Measurements from ENCODE around the gene EHMT1. TPM values are rescaled to one million over a fixed set of nuclear protein-coding genes. Genes with fewer than 3 reads are reported as not detected.
A peak's percentile ranks its signal among the peaks of the same experiment; 100 is the strongest.

Gene EHMT1
- total and polyA plus RNA-seq, 4 experiments from 2014 or later, result 6.7 to 118 (median 67.5) TPM

GRCh38 chr9:137603879-137604278, 14.9 kb upstream of the EHMT1 start:
- H3K4me1 ChIP-seq (ENCODE audit: insufficient read depth, low read length), result peaks cover 15% of the 10 kb centered on the region
- no peak overlapping the region for H3K27ac ChIP-seq (ENCODE audit: low read depth, low read length)
- no peaks in the 10 kb centered on the region for H3K27me3 Mint-ChIP-seq
- H3K36me3 Mint-ChIP-seq, result no peaks in the 10 kb centered on the region
- no peak for DNase-seq
- H3K4me1 Mint-ChIP-seq, result peaks cover 7 to 30% (median 20%) of the 10 kb centered on the region in 4 donors
- H3K4me3 ChIP-seq (ENCODE audit: low read length in 2 of 2), result no peak overlapping the region
- CTCF ChIA-PET (ENCODE audit: partially characterized antibody), result no interaction called here
- intact Hi-C loops (cut with micrococcal nuclease), result no loop called here
- H3K4me3 Mint-ChIP-seq, result peak overlapping the region; percentile 31 to 71 (median 66)
- no peaks in the 10 kb centered on the region for H3K36me3 ChIP-seq (ENCODE audit: insufficient read depth, low read length)
- no peaks in the 10 kb centered on the region for H3K9me3 Mint-ChIP-seq
- POLR2A ChIA-PET (ENCODE audit: partially characterized antibody), result interaction anchor here (1.2 to 1.9 kb wide), 2 partner anchors 13 to 15 kb away, joined by 5 to 6 read pairs; partner anchors contain the start of genes EHMT1 and ZMYND19
- H3K27me3 ChIP-seq (ENCODE audit: insufficient read depth, low read length), result no peaks in the 10 kb centered on the region
- peak overlapping the region in 2 of 7 donors; percentile 23 to 81 for H3K27ac Mint-ChIP-seq
- H3K9me3 ChIP-seq (ENCODE audit: control insufficient read depth in 1 of 2, low read length in 2 of 2), result no peaks in the 10 kb centered on the region

GRCh38 chr9:137604345-137605086, 14.3 kb upstream of the EHMT1 start:
- peak overlapping the region in 4 of 7 donors; percentile 35 to 81 (median 71) for H3K27ac Mint-ChIP-seq
- no peaks in the 10 kb centered on the region for H3K9me3 Mint-ChIP-seq
- Histone ChIP-seq H3K27me3 (ENCODE audit: insufficient read depth, low read length) (no peaks in the 10 kb centered on the region), H3K4me3 (ENCODE audit: low read length in 2 of 2) (no peak overlapping the region), H3K9me3 (ENCODE audit: control insufficient read depth in 1 of 2, low read length in 2 of 2) (no peaks in the 10 kb centered on the region), H3K27ac (ENCODE audit: low read depth, low read length) (no peak overlapping the region), H3K36me3 (ENCODE audit: insufficient read depth, low read length) (no peaks in the 10 kb centered on the region), H3K4me1 (ENCODE audit: insufficient read depth, low read length) (peaks cover 15% of the 10 kb centered on the region)
- ChIA-PET POLR2A (ENCODE audit: partially characterized antibody) (interaction anchor here (0.9 to 1.9 kb wide), 6 partner anchors 12 to 53 kb away, joined by 3 to 14 read pairs (median 6); partner anchors contain the start of genes DPH7, EHMT1, MRPL41 and ZMYND19), CTCF (ENCODE audit: partially characterized antibody) (interaction anchor here (1.1 to 1.5 kb wide), 2 partner anchors 13 to 25 kb away, joined by 3 to 4 read pairs; partner anchors contain the start of gene DPH7)
- no peak for DNase-seq
- intact Hi-C loops (cut with micrococcal nuclease), result loop anchor here (1.0 to 5.0 kb wide), 6 partner anchors 14 to 1122 kb away; partner anchors contain the start of genes MRPL41, SEC16A, TUBB4B and ZMYND19
- H3K4me3 Mint-ChIP-seq, result peak overlapping the region; percentile 31 to 71 (median 66)
- no peaks in the 10 kb centered on the region for H3K27me3 Mint-ChIP-seq
- peaks cover 7 to 35% (median 20%) of the 10 kb centered on the region in 4 donors for H3K4me1 Mint-ChIP-seq
- no peaks in the 10 kb centered on the region for H3K36me3 Mint-ChIP-seq

- Mint-ChIP-seq H3K9me3 (no peaks in the 10 kb centered on the region), H3K27me3 (no peaks in the 10 kb centered on the region), H3K36me3 (no peaks in the 10 kb centered on the region), H3K4me3 (peak within 1 kb of the TSS; percentile 80 to 88 (median 84)), H3K27ac (peak within 1 kb of the TSS in 4 of 7 donors; percentile 52 to 75 (median 68)), H3K4me1 (peaks cover 7 to 37% (median 20%) of the 10 kb centered on the region in 4 donors)
- no peaks in the 10 kb centered on the region for H3K27me3 ChIP-seq (ENCODE audit: insufficient read depth, low read length)
- H3K4me3 ChIP-seq (ENCODE audit: low read length in 2 of 2), result peak within 1 kb of the TSS in 1 of 2 donors; percentile 63
- H3K36me3 ChIP-seq (ENCODE audit: insufficient read depth, low read length), result no peaks in the 10 kb centered on the region
- peaks cover 15% of the 10 kb centered on the region for H3K4me1 ChIP-seq (ENCODE audit: insufficient read depth, low read length)
- no peaks in the 10 kb centered on the region for H3K9me3 ChIP-seq (ENCODE audit: control insufficient read depth in 1 of 2, low read length in 2 of 2)
- intact Hi-C loops (cut with micrococcal nuclease), result loop anchor here (1.0 to 5.0 kb wide), 6 partner anchors 13 to 1123 kb away; partner anchors contain the start of genes MRPL41, SEC16A, TUBB4B and ZMYND19
- peak within 1 kb of the TSS; percentile 70 for H3K27ac ChIP-seq (ENCODE audit: low read depth, low read length)
- ChIA-PET POLR2A (ENCODE audit: partially characterized antibody) (interaction anchor here (0.9 to 1.9 kb wide), 5 partner anchors 11 to 54 kb away, joined by 3 to 14 read pairs (median 7); partner anchors contain the start of genes DPH7, EHMT1, MRPL41 and ZMYND19), CTCF (ENCODE audit: partially characterized antibody) (interaction anchor here (1.1 to 1.5 kb wide), 2 partner anchors 14 to 26 kb away, joined by 3 to 4 read pairs; partner anchors contain the start of gene DPH7)
- peak; percentile 85 to 94 (median 93) for DNase-seq
Observed at GRCh38 chr9:137605121-137606004, 13.4 kb upstream of the EHMT1 start, which contains the start of gene ARRDC1. ARRDC1 (plus strand) TSS chr9:137605686; CDS start chr9:137605718, 32 bp downstream.

GRCh38 chr9:137606005-137606621, 12.7 kb upstream of the EHMT1 start:
- no peaks in the 10 kb centered on the region for H3K27me3 ChIP-seq (ENCODE audit: insufficient read depth, low read length)
- Mint-ChIP-seq H3K4me1 (peaks cover 7 to 42% (median 21%) of the 10 kb centered on the region in 4 donors), H3K4me3 (peak overlapping the region; percentile 80 to 88 (median 84)), H3K9me3 (no peaks in the 10 kb centered on the region), H3K36me3 (no peaks in the 10 kb centered on the region), H3K27ac (peak overlapping the region in 4 of 7 donors; percentile 52 to 75 (median 68)), H3K27me3 (no peaks in the 10 kb centered on the region)
- peak overlapping the region in 1 of 2 donors; percentile 63 for H3K4me3 ChIP-seq (ENCODE audit: low read length in 2 of 2)
- peaks cover 18% of the 10 kb centered on the region for H3K4me1 ChIP-seq (ENCODE audit: insufficient read depth, low read length)
- intact Hi-C loops (cut with micrococcal nuclease), result loop anchor here (5.0 kb wide), 2 partner anchors 364 to 1124 kb away; partner anchors contain the start of genes SEC16A and TUBB4B
- H3K36me3 ChIP-seq (ENCODE audit: insufficient read depth, low read length), result no peaks in the 10 kb centered on the region
- ChIA-PET CTCF (ENCODE audit: partially characterized antibody) (no interaction called here), POLR2A (ENCODE audit: partially characterized antibody) (interaction anchor here (1.5 to 1.9 kb wide), 2 partner anchors 13 kb away, joined by 9 to 14 read pairs; partner anchors contain the start of gene EHMT1)
- no peaks in the 10 kb centered on the region for H3K9me3 ChIP-seq (ENCODE audit: control insufficient read depth in 1 of 2, low read length in 2 of 2)
- peak in 1 of 5 donors; percentile 22 for DNase-seq
- peak overlapping the region; percentile 70 for H3K27ac ChIP-seq (ENCODE audit: low read depth, low read length)

- Histone ChIP-seq H3K27me3 (ENCODE audit: insufficient read depth, low read length) (no peaks in the 10 kb centered on the region), H3K36me3 (ENCODE audit: insufficient read depth, low read length) (no peaks in the 10 kb centered on the region), H3K27ac (ENCODE audit: low read depth, low read length) (peak overlapping the region; percentile 70), H3K4me1 (ENCODE audit: insufficient read depth, low read length) (peaks cover 24% of the 10 kb centered on the region), H3K4me3 (ENCODE audit: low read length in 2 of 2) (peak overlapping the region in 1 of 2 donors; percentile 63), H3K9me3 (ENCODE audit: control insufficient read depth in 1 of 2, low read length in 2 of 2) (no peaks in the 10 kb centered on the region)
- peaks cover 11 to 48% (median 26%) of the 10 kb centered on the region in 4 donors for H3K4me1 Mint-ChIP-seq
- H3K27ac Mint-ChIP-seq, result peak overlapping the region in 6 of 7 donors; percentile 22 to 81 (median 59)
- H3K4me3 Mint-ChIP-seq, result peak overlapping the region; percentile 80 to 88 (median 84)
- no peaks in the 10 kb centered on the region for H3K9me3 Mint-ChIP-seq
- CTCF ChIA-PET (ENCODE audit: partially characterized antibody), result no interaction called here
- POLR2A ChIA-PET (ENCODE audit: partially characterized antibody), result interaction anchor here (1.5 kb wide), 1 partner anchor 12 kb away, joined by 9 read pairs; the partner anchor contains the start of gene EHMT1
- no peak for DNase-seq
- H3K27me3 Mint-ChIP-seq, result no peaks in the 10 kb centered on the region
- intact Hi-C loops (cut with micrococcal nuclease), result loop anchor here (5.0 kb wide), 2 partner anchors 364 to 1124 kb away; partner anchors contain the start of genes SEC16A and TUBB4B
- H3K36me3 Mint-ChIP-seq, result no peaks in the 10 kb centered on the region
Observed at GRCh38 chr9:137606734-137607138, 12.1 kb upstream of the EHMT1 start.

GRCh38 chr9:137607141-137607857, 11.5 kb upstream of the EHMT1 start:
- no peak for DNase-seq
- Mint-ChIP-seq H3K27me3 (no peaks in the 10 kb centered on the region), H3K4me3 (peak overlapping the region; percentile 80 to 88 (median 84)), H3K9me3 (no peaks in the 10 kb centered on the region), H3K36me3 (no peaks in the 10 kb centered on the region), H3K27ac (peak overlapping the region in 6 of 7 donors; percentile 42 to 81 (median 71)), H3K4me1 (peaks cover 15 to 54% (median 31%) of the 10 kb centered on the region in 4 donors)
- Histone ChIP-seq H3K27me3 (ENCODE audit: insufficient read depth, low read length) (no peaks in the 10 kb centered on the region), H3K4me3 (ENCODE audit: low read length in 2 of 2) (no peak overlapping the region), H3K4me1 (ENCODE audit: insufficient read depth, low read length) (peaks cover 30% of the 10 kb centered on the region), H3K27ac (ENCODE audit: low read depth, low read length) (no peak overlapping the region), H3K36me3 (ENCODE audit: insufficient read depth, low read length) (no peaks in the 10 kb centered on the region), H3K9me3 (ENCODE audit: control insufficient read depth in 1 of 2, low read length in 2 of 2) (no peaks in the 10 kb centered on the region)
- ChIA-PET CTCF (ENCODE audit: partially characterized antibody) (no interaction called here), POLR2A (ENCODE audit: partially characterized antibody) (interaction anchor here (1.5 kb wide), 1 partner anchor 11 kb away, joined by 9 read pairs; the partner anchor contains the start of gene EHMT1)
- intact Hi-C loops (cut with micrococcal nuclease), result loop anchor here (5.0 kb wide), 2 partner anchors 365 to 1125 kb away; partner anchors contain the start of genes SEC16A and TUBB4B

Data from CD4-positive, alpha-beta memory T cell (primary cell).